SH-SY5Y (cell line): Measurements from ENCODE around the gene DOCK9.

ENCODE experiments used
- GATA2 ChIP-seq: IDR thresholded peaks from 2 replicates; pipeline ENCODE4 v1.6.1; 2011; ENCODE audit warnings: mild to moderate bottlenecking, low read depth, low read length
- GATA3 ChIP-seq: IDR thresholded peaks from 2 replicates; pipeline ENCODE4 v1.6.1; 2011; ENCODE audit warnings: low read depth, mild to moderate bottlenecking, low read length, moderate library complexity

GRCh38 chr13:98775386-98775785, 202.5 kb downstream of the DOCK9 start:
- TF ChIP-seq GATA2 (no peak), GATA3 (no peak)
